ENCODE measurements around the gene SURF2.

SURF2 gene

GRCh38 chr9:133397370-133397769 is 41.0 kb downstream of the SURF2 start:
- DNase-seq (ENCODE audit: low read depth in 1 of 2, low spot score in 1 of 2) = no peak

GRCh38 chr9:133397895-133398294 is 41.5 kb downstream of the SURF2 start:
- DNase-seq (ENCODE audit: low read depth in 1 of 2, low spot score in 1 of 2) = no peak

GRCh38 chr9:133400292-133400691 is 43.9 kb downstream of the SURF2 start:
- DNase-seq (ENCODE audit: low read depth in 1 of 2, low spot score in 1 of 2) = no peak

GRCh38 chr9:133401588-133401987 is 45.2 kb downstream of the SURF2 start:
- DNase-seq (ENCODE audit: low read depth in 1 of 2, low spot score in 1 of 2) = no peak

GRCh38 chr9:133402689-133403088 is 46.3 kb downstream of the SURF2 start:
- no peak for DNase-seq (ENCODE audit: low read depth in 1 of 2, low spot score in 1 of 2)

GRCh38 chr9:133403766-133404453 is 47.6 kb downstream of the SURF2 start:
- peak; percentile 35 to 39 for DNase-seq (ENCODE audit: low read depth in 1 of 2, low spot score in 1 of 2)

GRCh38 chr9:133404454-133405002 is 48.2 kb downstream of the SURF2 start:
- DNase-seq (ENCODE audit: low read depth in 1 of 2, low spot score in 1 of 2) = no peak

- DNase-seq (ENCODE audit: low read depth in 1 of 2, low spot score in 1 of 2) = no peak
These were observed 49.4 kb downstream of the SURF2 start for GRCh38 chr9:133405508-133406438.

- peak; percentile 63 to 69 for DNase-seq (ENCODE audit: low read depth in 1 of 2, low spot score in 1 of 2)
These were observed 50.3 kb downstream of the SURF2 start for GRCh38 chr9:133406480-133407307.

- no peak for DNase-seq (ENCODE audit: low read depth in 1 of 2, low spot score in 1 of 2)
These were observed 51.7 kb downstream of the SURF2 start for GRCh38 chr9:133408042-133408441.

All from activated CD4-positive, alpha-beta T cell treated with anti-CD3 and anti-CD28 coated beads, Interleukin-2, amount 50 U/mL, for 24 hours (primary cell).